Liver (tissue), 9 donors: Measurements from ENCODE around the gene TRERF1. TPM values are rescaled to one million over a fixed set of nuclear protein-coding genes. Genes with fewer than 3 reads are reported as not detected.

Experiments
- DNase-seq: peaks from one replicate; pipeline ENCODE4 v3.0.0-alpha.2; 2017; ENCODE audit warnings: low spot score
- H3K27ac ChIP-seq, 2 donors: one replicate each; pipeline ENCODE4 v1.7.0; 2013; ENCODE audit warnings: inconsistent platforms in 2 of 2, low read length in 2 of 2, control low read depth in 1 of 2, low read depth in 1 of 2, mild to moderate bottlenecking in 1 of 2
- H3K27me3 ChIP-seq, 4 donors: one replicate each; pipeline versions ENCODE4 v1.6.1 to v1.7.0; 2013; ENCODE audit warnings: low read length in 3 of 4, inconsistent platforms in 1 of 4, mild to moderate bottlenecking in 1 of 4, moderate library complexity in 1 of 4; ENCODE audit not compliant: control insufficient read depth in 4 of 4, insufficient read depth in 4 of 4
- H3K36me3 ChIP-seq, 4 donors: one replicate each; pipeline versions ENCODE4 v1.6.1 to v1.7.0; 2013; ENCODE audit warnings: low read length in 3 of 4, mild to moderate bottlenecking in 3 of 4, low read depth in 1 of 4, moderate library complexity in 1 of 4; ENCODE audit not compliant: control insufficient read depth in 4 of 4, insufficient read depth in 3 of 4
- H3K4me1 ChIP-seq, 4 donors: one replicate each; pipeline versions ENCODE4 v1.6.1 to v1.7.0; 2013; ENCODE audit warnings: low read length in 3 of 4, mild to moderate bottlenecking in 3 of 4, moderate library complexity in 1 of 4; ENCODE audit not compliant: control insufficient read depth in 4 of 4, insufficient read depth in 4 of 4
- H3K4me3 ChIP-seq, 3 donors: one replicate each; pipeline versions ENCODE4 v1.6.1 to v1.7.0; 2013; ENCODE audit warnings: low read length in 3 of 3, control low read depth in 1 of 3, low read depth in 1 of 3, mild to moderate bottlenecking in 1 of 3
- H3K9ac ChIP-seq, 2 donors: one replicate each; pipeline ENCODE4 v1.7.0; 2013; ENCODE audit warnings: low read length in 2 of 2, mild to moderate bottlenecking in 2 of 2, moderate library complexity in 2 of 2, control low read depth in 1 of 2, low read depth in 1 of 2
- H3K9me3 ChIP-seq, 4 donors: one replicate each; pipeline versions ENCODE4 v1.6.1 to v1.7.0; 2013; ENCODE audit warnings: low read length in 3 of 4; ENCODE audit not compliant: control insufficient read depth in 4 of 4
- EGR1 ChIP-seq, 2 donors: IDR thresholded peaks; 2 replicates each; pipeline ENCODE4 v1.6.1; 2016 to 2018; ENCODE audit warnings: antibody characterized with exemption in 2 of 2, low read depth in 2 of 2
- FOXA1 ChIP-seq: IDR thresholded peaks from 2 replicates; pipeline ENCODE4 v1.6.1; 2016; ENCODE audit warnings: antibody characterized with exemption
- FOXA2 ChIP-seq: IDR thresholded peaks from 2 replicates; pipeline ENCODE4 v1.6.1; 2016; ENCODE audit warnings: antibody characterized with exemption
- GABPA ChIP-seq, 2 donors: IDR thresholded peaks in 1 of 2; conservative IDR thresholded peaks in 1 of 2; 2 replicates each; pipeline ENCODE4 v1.6.1; 2016; ENCODE audit warnings: antibody characterized with exemption in 2 of 2, mild to moderate bottlenecking in 1 of 2, moderate library complexity in 1 of 2
- HNF4A ChIP-seq, 2 donors: conservative IDR thresholded peaks; 2 replicates each; pipeline ENCODE4 v1.6.1; 2016; ENCODE audit warnings: antibody characterized with exemption in 2 of 2, mild to moderate bottlenecking in 2 of 2
- HNF4G ChIP-seq: IDR thresholded peaks from 2 replicates; pipeline ENCODE4 v1.6.1; 2016; ENCODE audit warnings: antibody characterized with exemption
- JUND ChIP-seq, 2 donors: IDR thresholded peaks; 2 replicates each; pipeline ENCODE4 v1.6.1; 2016; ENCODE audit warnings: antibody characterized with exemption in 2 of 2
- NR2F2 ChIP-seq: IDR thresholded peaks from 2 replicates; pipeline ENCODE4 v1.6.1; 2016; ENCODE audit warnings: antibody characterized with exemption
- RAD21 ChIP-seq, 2 donors: IDR thresholded peaks; 2 replicates each; pipeline ENCODE4 v1.6.1; 2016; ENCODE audit warnings: antibody characterized with exemption in 2 of 2, mild to moderate bottlenecking in 2 of 2
- RXRA ChIP-seq, 2 donors: IDR thresholded peaks; 2 replicates each; pipeline ENCODE4 v1.6.1; 2017 to 2018; ENCODE audit warnings: antibody characterized with exemption in 2 of 2, mild to moderate bottlenecking in 1 of 2
- SP1 ChIP-seq: IDR thresholded peaks from 2 replicates; pipeline ENCODE4 v1.6.1; 2018; ENCODE audit warnings: antibody characterized with exemption, mild to moderate bottlenecking
- TAF1 ChIP-seq: conservative IDR thresholded peaks from 2 replicates; pipeline ENCODE4 v1.6.1; 2016; ENCODE audit warnings: antibody characterized with exemption, mild to moderate bottlenecking
- YY1 ChIP-seq: IDR thresholded peaks from 2 replicates; pipeline ENCODE4 v1.6.1; 2016; ENCODE audit warnings: antibody characterized with exemption, mild to moderate bottlenecking
- WGBS: extraction: QIAGEN DNeasy Blood & Tissue Kit; methylation state at CpG from one replicate; pipeline ENCODE4 v1.1.7; 2013; 5-methylcytosine and 5-hydroxymethylcytosine counted together
- polyA plus RNA-seq, 2 donors: library from polyadenylated mRNA; stranded (reverse) in 1 of 2; unstranded in 1 of 2; fragments of 200-250 nt in 1 of 2; fragments of >200 nt in 1 of 2; fragmentation: Nextera tagmentation in 1 of 2; extraction: Ambion mirVana in 1 of 2; gene quantifications; one replicate each; pipeline versions ENCODE4 v1.2.1 to v1.2.3, GENCODE V29; 2013 to 2015
- total RNA-seq, 2 donors: library from RNA; depleted of rRNA; stranded (reverse); fragments of >200 nt; gene quantifications; one replicate each; pipeline ENCODE4 v1.2.3, GENCODE V29; 2014
- TF ChIP-seq, protein P1 (sequence below): IDR thresholded peaks from 2 replicates; pipeline ENCODE4 v1.6.1; 2016; ENCODE audit warnings: antibody characterized with exemption
- TF ChIP-seq, protein P2 (sequence below): IDR thresholded peaks from 2 replicates; pipeline ENCODE4 v1.6.1; 2016; ENCODE audit warnings: antibody characterized with exemption
- TF ChIP-seq, protein P3 (sequence below): fragments of 150-350 bp; IDR thresholded peaks from 2 replicates; pipeline ENCODE4 v1.5.1; 2017; ENCODE audit warnings: improper control_type of control experiment, low read depth, low read length; ENCODE audit not compliant: missing input control
- TF ChIP-seq, protein P4 (sequence below): IDR thresholded peaks from 2 replicates; pipeline ENCODE4 v1.6.1; 2016; ENCODE audit warnings: antibody characterized with exemption, mild to moderate bottlenecking
- donor health status: healthy.
- donor health status: healthy.
- donor health status: healthy.
- donor health status: healthy.
- donor health status: healthy.

TRERF1 gene
- total and polyA plus RNA-seq, 4 donors = 0.33 to 1.3 (median 0.68) TPM

DNA sequence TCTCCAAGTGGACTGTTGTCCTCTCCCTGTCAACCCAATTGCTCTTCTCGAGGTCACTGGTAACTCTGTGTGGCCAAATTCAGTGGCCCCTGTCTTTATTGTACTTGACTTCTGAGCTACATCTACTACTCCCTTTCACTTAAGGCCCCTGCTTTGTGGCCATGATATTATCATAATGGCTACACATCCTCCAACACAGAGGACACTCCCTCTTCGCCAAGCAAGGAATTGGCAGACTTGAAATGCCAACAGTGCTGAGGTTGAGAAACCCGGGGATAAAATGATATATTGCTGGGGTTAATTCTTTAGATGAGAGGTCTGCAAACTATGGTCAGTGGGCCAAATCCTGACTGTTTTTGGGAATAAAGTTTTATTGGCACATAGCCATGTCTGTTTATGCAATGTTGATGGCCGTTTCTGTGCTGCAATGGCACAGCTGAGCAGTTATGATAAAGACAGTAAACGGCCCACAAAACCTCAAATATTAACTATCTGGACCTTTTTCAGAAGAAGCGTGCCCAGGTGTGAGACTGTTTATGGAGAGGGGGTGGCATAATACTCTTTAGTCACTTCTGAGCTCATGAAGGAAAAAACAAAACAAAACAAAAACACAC is 222.1 kb downstream of the TRERF1 start:
- Histone ChIP-seq H3K27ac (no peak overlapping the region), H3K4me1 (peaks cover 0 to 22% (median 17%) of the 10 kb centered on the region in 4 donors), H3K4me3 (no peak overlapping the region), H3K36me3 (no peaks in the 10 kb centered on the region), H3K27me3 (no peaks in the 10 kb centered on the region), H3K9ac (no peak overlapping the region), H3K9me3 (no peaks in the 10 kb centered on the region)
- TF ChIP-seq TAF1 = no peak
- no peak for TF ChIP-seq FOXA2
- TF ChIP-seq HNF4A (conservative IDR thresholded peaks at IDR 0.05) = no peak
- TF ChIP-seq SP1 = no peak
- TF ChIP-seq GABPA (IDR thresholded peaks at IDR 0.05 in 1 of 2, conservative IDR thresholded peaks at IDR 0.05 in 1 of 2) = no peak
- TF ChIP-seq, protein P1, sequence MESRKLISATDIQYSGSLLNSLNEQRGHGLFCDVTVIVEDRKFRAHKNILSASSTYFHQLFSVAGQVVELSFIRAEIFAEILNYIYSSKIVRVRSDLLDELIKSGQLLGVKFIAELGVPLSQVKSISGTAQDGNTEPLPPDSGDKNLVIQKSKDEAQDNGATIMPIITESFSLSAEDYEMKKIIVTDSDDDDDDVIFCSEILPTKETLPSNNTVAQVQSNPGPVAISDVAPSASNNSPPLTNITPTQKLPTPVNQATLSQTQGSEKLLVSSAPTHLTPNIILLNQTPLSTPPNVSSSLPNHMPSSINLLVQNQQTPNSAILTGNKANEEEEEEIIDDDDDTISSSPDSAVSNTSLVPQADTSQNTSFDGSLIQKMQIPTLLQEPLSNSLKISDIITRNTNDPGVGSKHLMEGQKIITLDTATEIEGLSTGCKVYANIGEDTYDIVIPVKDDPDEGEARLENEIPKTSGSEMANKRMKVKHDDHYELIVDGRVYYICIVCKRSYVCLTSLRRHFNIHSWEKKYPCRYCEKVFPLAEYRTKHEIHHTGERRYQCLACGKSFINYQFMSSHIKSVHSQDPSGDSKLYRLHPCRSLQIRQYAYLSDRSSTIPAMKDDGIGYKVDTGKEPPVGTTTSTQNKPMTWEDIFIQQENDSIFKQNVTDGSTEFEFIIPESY = no peak
- TF ChIP-seq EGR1 (IDR thresholded peaks at IDR 0.05; ENCODE audit: low read depth in 2 of 2) = no peak
- TF ChIP-seq RAD21 (IDR thresholded peaks at IDR 0.05) = no peak
- 58% methylated on average over 6 of the region's 6 CpGs for WGBS
- DNase-seq = no peak

DNA sequence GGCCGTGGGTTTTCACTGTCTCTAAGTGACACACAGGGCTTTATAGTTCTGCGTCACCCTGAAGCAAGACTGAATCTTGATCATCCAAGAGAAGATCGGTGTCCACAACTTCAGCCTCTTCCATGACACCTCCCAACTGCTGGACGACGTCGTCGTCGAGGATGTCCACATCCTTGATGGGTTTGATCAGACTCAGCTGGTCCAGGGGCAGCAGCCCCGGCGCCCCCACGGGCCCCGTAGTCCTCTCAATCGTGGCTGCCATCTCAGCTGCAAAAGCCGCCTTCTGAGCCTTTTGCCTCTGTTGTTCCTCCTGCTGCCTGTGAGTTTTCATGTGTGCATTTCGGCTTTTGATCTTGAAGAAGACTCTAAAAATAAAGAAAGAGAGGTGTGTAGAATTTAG is 223.4 kb downstream of the TRERF1 start:
- TF ChIP-seq YY1 = no peak
- no peak for TF ChIP-seq SP1
- TF ChIP-seq NR2F2 = no peak
- TF ChIP-seq, protein P1 = no peak
- TF ChIP-seq, protein P2, sequence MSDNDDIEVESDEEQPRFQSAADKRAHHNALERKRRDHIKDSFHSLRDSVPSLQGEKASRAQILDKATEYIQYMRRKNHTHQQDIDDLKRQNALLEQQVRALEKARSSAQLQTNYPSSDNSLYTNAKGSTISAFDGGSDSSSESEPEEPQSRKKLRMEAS = no peak
- TF ChIP-seq, protein P3, sequence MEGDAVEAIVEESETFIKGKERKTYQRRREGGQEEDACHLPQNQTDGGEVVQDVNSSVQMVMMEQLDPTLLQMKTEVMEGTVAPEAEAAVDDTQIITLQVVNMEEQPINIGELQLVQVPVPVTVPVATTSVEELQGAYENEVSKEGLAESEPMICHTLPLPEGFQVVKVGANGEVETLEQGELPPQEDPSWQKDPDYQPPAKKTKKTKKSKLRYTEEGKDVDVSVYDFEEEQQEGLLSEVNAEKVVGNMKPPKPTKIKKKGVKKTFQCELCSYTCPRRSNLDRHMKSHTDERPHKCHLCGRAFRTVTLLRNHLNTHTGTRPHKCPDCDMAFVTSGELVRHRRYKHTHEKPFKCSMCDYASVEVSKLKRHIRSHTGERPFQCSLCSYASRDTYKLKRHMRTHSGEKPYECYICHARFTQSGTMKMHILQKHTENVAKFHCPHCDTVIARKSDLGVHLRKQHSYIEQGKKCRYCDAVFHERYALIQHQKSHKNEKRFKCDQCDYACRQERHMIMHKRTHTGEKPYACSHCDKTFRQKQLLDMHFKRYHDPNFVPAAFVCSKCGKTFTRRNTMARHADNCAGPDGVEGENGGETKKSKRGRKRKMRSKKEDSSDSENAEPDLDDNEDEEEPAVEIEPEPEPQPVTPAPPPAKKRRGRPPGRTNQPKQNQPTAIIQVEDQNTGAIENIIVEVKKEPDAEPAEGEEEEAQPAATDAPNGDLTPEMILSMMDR = no peak
- TF ChIP-seq RXRA (IDR thresholded peaks at IDR 0.05) = no peak
- TF ChIP-seq, protein P4, sequence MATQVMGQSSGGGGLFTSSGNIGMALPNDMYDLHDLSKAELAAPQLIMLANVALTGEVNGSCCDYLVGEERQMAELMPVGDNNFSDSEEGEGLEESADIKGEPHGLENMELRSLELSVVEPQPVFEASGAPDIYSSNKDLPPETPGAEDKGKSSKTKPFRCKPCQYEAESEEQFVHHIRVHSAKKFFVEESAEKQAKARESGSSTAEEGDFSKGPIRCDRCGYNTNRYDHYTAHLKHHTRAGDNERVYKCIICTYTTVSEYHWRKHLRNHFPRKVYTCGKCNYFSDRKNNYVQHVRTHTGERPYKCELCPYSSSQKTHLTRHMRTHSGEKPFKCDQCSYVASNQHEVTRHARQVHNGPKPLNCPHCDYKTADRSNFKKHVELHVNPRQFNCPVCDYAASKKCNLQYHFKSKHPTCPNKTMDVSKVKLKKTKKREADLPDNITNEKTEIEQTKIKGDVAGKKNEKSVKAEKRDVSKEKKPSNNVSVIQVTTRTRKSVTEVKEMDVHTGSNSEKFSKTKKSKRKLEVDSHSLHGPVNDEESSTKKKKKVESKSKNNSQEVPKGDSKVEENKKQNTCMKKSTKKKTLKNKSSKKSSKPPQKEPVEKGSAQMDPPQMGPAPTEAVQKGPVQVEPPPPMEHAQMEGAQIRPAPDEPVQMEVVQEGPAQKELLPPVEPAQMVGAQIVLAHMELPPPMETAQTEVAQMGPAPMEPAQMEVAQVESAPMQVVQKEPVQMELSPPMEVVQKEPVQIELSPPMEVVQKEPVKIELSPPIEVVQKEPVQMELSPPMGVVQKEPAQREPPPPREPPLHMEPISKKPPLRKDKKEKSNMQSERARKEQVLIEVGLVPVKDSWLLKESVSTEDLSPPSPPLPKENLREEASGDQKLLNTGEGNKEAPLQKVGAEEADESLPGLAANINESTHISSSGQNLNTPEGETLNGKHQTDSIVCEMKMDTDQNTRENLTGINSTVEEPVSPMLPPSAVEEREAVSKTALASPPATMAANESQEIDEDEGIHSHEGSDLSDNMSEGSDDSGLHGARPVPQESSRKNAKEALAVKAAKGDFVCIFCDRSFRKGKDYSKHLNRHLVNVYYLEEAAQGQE = no peak
- TF ChIP-seq FOXA2 = no peak
- TF ChIP-seq FOXA1 = no peak
- no peak for TF ChIP-seq GABPA (IDR thresholded peaks at IDR 0.05 in 1 of 2, conservative IDR thresholded peaks at IDR 0.05 in 1 of 2)
- no peak for TF ChIP-seq JUND (IDR thresholded peaks at IDR 0.05)
- no peak for TF ChIP-seq HNF4A (conservative IDR thresholded peaks at IDR 0.05)
- TF ChIP-seq HNF4G = no peak
- WGBS = 97% methylated on average over 15 of the region's 15 CpGs
- Histone ChIP-seq H3K36me3 (no peaks in the 10 kb centered on the region), H3K27ac (no peak overlapping the region), H3K9ac (no peak overlapping the region), H3K4me3 (no peak overlapping the region), H3K4me1 (peaks cover 0 to 22% (median 17%) of the 10 kb centered on the region in 4 donors), H3K27me3 (no peaks in the 10 kb centered on the region), H3K9me3 (no peaks in the 10 kb centered on the region)
- no peak for DNase-seq
